GM12878 (cell line): ENCODE measurements around the gene FCER2. TPM values are rescaled to one million over a fixed set of nuclear protein-coding genes. Genes with fewer than 3 reads are reported as not detected.

Experiments used
- ATAC-seq: fragments of 200-7000 bp; cut with Tn5 transposase; 3 replicates; pipeline ENCODE4 v1.9.1; 2020; ENCODE audit warnings: mild to moderate bottlenecking, moderate library complexity
- BruUV-seq: library from RNA; stranded (reverse); fragments of 400-500 nt; replicated peaks from 2 replicates; lab custom pipeline; 2021; lab: Mats Ljungman, UMichigan
- CTCF ChIA-PET: fragments of 300-600 bp; sonication (Branson Sonifier 250); formaldehyde crosslinking; extraction: SDS; loops from one replicate; lab custom pipeline; 2021; ENCODE audit warnings: inconsistent platforms; lab: Yijun Ruan, JAX
- POLR2A ChIA-PET: fragments of 350-600 bp; formaldehyde crosslinking; extraction: SDS; loops from one replicate; lab custom pipeline; 2021; ENCODE audit warnings: inconsistent platforms; lab: Charles Lee
- RAD21 ChIA-PET: fragments of 300-600 bp; sonication (Branson Sonifier 250); formaldehyde crosslinking; loops from one replicate; lab custom pipeline; 2023; ENCODE audit warnings: antibody characterized with exemption; ENCODE audit not compliant: unreplicated experiment; lab: Charles Lee
- SMC1A ChIA-PET: fragments of 300-600 bp; sonication (Branson Sonifier 250); formaldehyde crosslinking; loops from one replicate; lab custom pipeline; 2023; ENCODE audit not compliant: unreplicated experiment, uncharacterized antibody; lab: Charles Lee
- DNase-seq: peaks from one replicate; pipeline ENCODE4 v3.0.0-alpha.2; 2011; ENCODE audit warnings: low read depth, low spot score
- FAIRE-seq: peaks from 3 replicates; lab custom pipeline; 2011; peaks lifted over from hg19 to GRCh38; lab: Jason Lieb, UNC
- H2AFZ ChIP-seq: 2 replicates; pipeline ENCODE4 v1.6.0; 2011; ENCODE audit warnings: low read depth, low read length, control low read depth; ENCODE audit not compliant: control insufficient read depth
- H3K27ac ChIP-seq: 2 replicates; pipeline ENCODE4 v1.5.1; 2011; ENCODE audit warnings: control low read depth; ENCODE audit not compliant: control insufficient read depth, insufficient read depth
- H3K27me3 ChIP-seq, 2 experiments: replicated peaks in 1 of 2; 2 replicates each; pipeline versions ENCODE4 v1.6.0 to v1.6.1; 2011; ENCODE audit warnings: low read length in 1 of 2; ENCODE audit not compliant: control insufficient read depth in 2 of 2, insufficient read depth in 2 of 2
- H3K36me3 ChIP-seq, 2 experiments: 2 replicates each; pipeline ENCODE4 v1.5.1; 2011; ENCODE audit warnings: low read length in 1 of 2; ENCODE audit not compliant: control insufficient read depth in 2 of 2, insufficient read depth in 2 of 2
- H3K4me1 ChIP-seq: 2 replicates; pipeline ENCODE4 v1.6.1; 2011; ENCODE audit warnings: mild to moderate bottlenecking, low read length, moderate library complexity, mixed read lengths; ENCODE audit not compliant: control insufficient read depth, insufficient read depth
- H3K4me2 ChIP-seq: 2 replicates; pipeline ENCODE4 v1.6.0; 2011; ENCODE audit warnings: control low read depth; ENCODE audit not compliant: control insufficient read depth, insufficient read depth
- H3K4me3 ChIP-seq: fragments of 200-600 bp; sonication (generic); 2 replicates; pipeline ENCODE4 v1.5.1; 2016
- H3K79me2 ChIP-seq: 2 replicates; pipeline ENCODE4 v1.6.0; 2011; ENCODE audit warnings: low read length; ENCODE audit not compliant: control insufficient read depth, insufficient read depth
- H3K9ac ChIP-seq: 2 replicates; pipeline ENCODE4 v1.8.0; 2011; ENCODE audit warnings: low read length, control low read depth, mixed read lengths; ENCODE audit not compliant: control insufficient read depth, insufficient read depth
- H3K9me3 ChIP-seq: replicated peaks from 3 replicates; pipeline ENCODE4 v1.5.1; 2011; ENCODE audit warnings: mild to moderate bottlenecking, low read length; ENCODE audit not compliant: control insufficient read depth, insufficient read depth
- H4K20me1 ChIP-seq: 2 replicates; pipeline ENCODE4 v1.6.0; 2011; ENCODE audit not compliant: control insufficient read depth, insufficient read depth
- CHD1 ChIP-seq: IDR thresholded peaks from 2 replicates; pipeline ENCODE4 v1.6.1; 2012; ENCODE audit warnings: low read depth, low read length, improper control_type of control experiment
- MLLT1 ChIP-seq: fragments of 450-650 bp; IDR thresholded peaks from 2 replicates; pipeline ENCODE4 v1.6.1; 2016; ENCODE audit warnings: mild to moderate bottlenecking
- TCF12 ChIP-seq: IDR thresholded peaks from 2 replicates; pipeline ENCODE4 v1.6.1; 2011; ENCODE audit warnings: low read depth, mild to moderate bottlenecking, low read length
- ZNF384 ChIP-seq: IDR thresholded peaks from 2 replicates; pipeline ENCODE4 v1.6.1; 2012; ENCODE audit warnings: low read depth, mild to moderate bottlenecking, low read length, improper control_type of control experiment, borderline replicate concordance
- WGBS: methylation state at CpG from one replicate; pipeline ENCODE4 v1.1.6; 2016; ENCODE audit warnings: low lambda C conversion rate; ENCODE audit not compliant: insufficient replicate concordance, insufficient coverage; ENCODE audit errors: missing lambda C conversion rate; 5-methylcytosine and 5-hydroxymethylcytosine counted together
- in situ Hi-C: fragments of 300-500 bp; cut with MboI; formaldehyde crosslinking; loops from 9 replicates; pipeline ENCODE4 v1.14.3; 2018; ENCODE audit warnings: mixed read lengths
- intact Hi-C: fragments of 100-400 bp; cut with micrococcal nuclease; formaldehyde crosslinking; loops from one replicate; pipeline ENCODE4 v1.14.2; 2022; ENCODE audit not compliant: unreplicated experiment
- polyA plus RNA-seq, 11 experiments: library from polyadenylated mRNA; depleted of rRNA in 4 of 11; unstranded in 6 of 11; stranded (reverse) in 5 of 11; fragments of >200 nt; fragmentation: Nextera tagmentation in 4 of 11; fragmentation: Illumina TruSeq in 1 of 11; extraction: Ambion mirVana in 4 of 11; extraction: Trizol in 1 of 11; gene quantifications; 1 replicate in 1 of 11; 2 replicates in 10 of 11; pipeline versions ENCODE4 v1.2.1 to v1.2.3, GENCODE V29; 2011 to 2016; ENCODE audit warnings: inconsistent platforms in 2 of 11, missing spikeins in 2 of 11, low read depth in 1 of 11
- total RNA-seq, 4 experiments: library from RNA; depleted of rRNA in 3 of 4; stranded (reverse); fragments of >200 nt in 3 of 4; fragmentation: Illumina TruSeq in 1 of 4; extraction: Trizol in 1 of 4; gene quantifications; 2 replicates each; pipeline versions ENCODE4 v1.2.1 to v1.2.3, GENCODE V29; 2013 to 2021

The FCER2 gene
- total and polyA plus RNA-seq, 10 of the 15 experiments (the other 5 are each of a cell fraction or from before 2014, with no cell fraction given): 44.0 to 424 (median 241) TPM

- Histone ChIP-seq H4K20me1 (no peaks in the 10 kb centered on the region), H3K36me3 (peaks cover 0 to 7% of the 10 kb centered on the region in 2 experiments; a peak in 3 of 4 replicates), H3K9me3 (no peaks in the 10 kb centered on the region; the same call in 2 of the 3 replicates), H3K4me1 (peaks cover 6% of the 10 kb centered on the region; the same call in 1 of the 2 replicates), H3K9ac (no peak overlapping the region), H3K4me3 (no peak overlapping the region), H3K27ac (no peak overlapping the region), H3K79me2 (peaks cover 10% of the 10 kb centered on the region), H3K27me3 (no peaks in the 10 kb centered on the region), H3K4me2 (no peak overlapping the region), H2AFZ (no peak overlapping the region)
- ChIA-PET POLR2A (no interaction called here), RAD21 (no interaction called here), CTCF (interaction anchor here (0.7 to 1.2 kb wide), 2 partner anchors 13 to 74 kb away, joined by 3 read pairs; partner anchors contain the start of gene PET100), SMC1A (no interaction called here)
- WGBS: 87% methylated on average over 19 of the region's 27 CpGs
- in situ Hi-C loops (no loop called here), intact Hi-C loops (no loop called here)
- TF ChIP-seq CHD1 (no peak), TCF12 (no peak), MLLT1 (no peak), ZNF384 (no peak)
- BruUV-seq: no TSS peak
- no peak for ATAC-seq
- no peak for DNase-seq
- no peak for FAIRE-seq
Measured at GRCh38 chr19:7642295-7643030, 59.5 kb downstream of the FCER2 start.
